ENCODE data around the gene IFNG-AS1.

GRCh38 chr12:68042212-68042699 lies 53.0 kb downstream of the IFNG-AS1 start:
- TF ChIP-seq ZNF169 (tag by site-specific recombination; IDR thresholded peaks at IDR 0.05) (no peak), CTCF (tag by site-specific recombination; IDR thresholded peaks at IDR 0.05) (no peak), PRDM1 (tag by site-specific recombination; IDR thresholded peaks at IDR 0.05) (no peak), ZNF776 (tag by site-specific recombination; IDR thresholded peaks at IDR 0.05; ENCODE audit: borderline replicate concordance) (no peak)
- TF ChIP-seq, protein P1, sequence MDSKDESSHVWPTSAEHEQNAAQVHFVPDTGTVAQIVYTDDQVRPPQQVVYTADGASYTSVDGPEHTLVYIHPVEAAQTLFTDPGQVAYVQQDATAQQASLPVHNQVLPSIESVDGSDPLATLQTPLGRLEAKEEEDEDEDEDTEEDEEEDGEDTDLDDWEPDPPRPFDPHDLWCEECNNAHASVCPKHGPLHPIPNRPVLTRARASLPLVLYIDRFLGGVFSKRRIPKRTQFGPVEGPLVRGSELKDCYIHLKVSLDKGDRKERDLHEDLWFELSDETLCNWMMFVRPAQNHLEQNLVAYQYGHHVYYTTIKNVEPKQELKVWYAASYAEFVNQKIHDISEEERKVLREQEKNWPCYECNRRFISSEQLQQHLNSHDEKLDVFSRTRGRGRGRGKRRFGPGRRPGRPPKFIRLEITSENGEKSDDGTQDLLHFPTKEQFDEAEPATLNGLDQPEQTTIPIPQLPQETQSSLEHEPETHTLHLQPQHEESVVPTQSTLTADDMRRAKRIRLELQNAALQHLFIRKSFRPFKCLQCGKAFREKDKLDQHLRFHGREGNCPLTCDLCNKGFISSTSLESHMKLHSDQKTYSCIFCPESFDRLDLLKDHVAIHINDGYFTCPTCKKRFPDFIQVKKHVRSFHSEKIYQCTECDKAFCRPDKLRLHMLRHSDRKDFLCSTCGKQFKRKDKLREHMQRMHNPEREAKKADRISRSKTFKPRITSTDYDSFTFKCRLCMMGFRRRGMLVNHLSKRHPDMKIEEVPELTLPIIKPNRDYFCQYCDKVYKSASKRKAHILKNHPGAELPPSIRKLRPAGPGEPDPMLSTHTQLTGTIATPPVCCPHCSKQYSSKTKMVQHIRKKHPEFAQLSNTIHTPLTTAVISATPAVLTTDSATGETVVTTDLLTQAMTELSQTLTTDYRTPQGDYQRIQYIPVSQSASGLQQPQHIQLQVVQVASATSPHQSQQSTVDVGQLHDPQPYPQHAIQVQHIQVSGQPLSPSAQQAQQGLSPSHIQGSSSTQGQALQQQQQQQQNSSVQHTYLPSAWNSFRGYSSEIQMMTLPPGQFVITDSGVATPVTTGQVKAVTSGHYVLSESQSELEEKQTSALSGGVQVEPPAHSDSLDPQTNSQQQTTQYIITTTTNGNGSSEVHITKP (tag by site-specific recombination; IDR thresholded peaks at IDR 0.05): no peak
